SU-DHL-6 (cell line): ENCODE measurements around the gene NEURL2.
"Not testable (repeated sequence)": the region's sequence is repeated elsewhere in the genome, so short reads cannot be mapped to it uniquely, and the experiment has no call there.

ENCODE experiments used
- H2AFZ ChIP-seq: fragments of 200-600 bp; sonication (generic); 2 replicates; pipeline ENCODE4 v1.6.1; 2014; ENCODE audit warnings: low read depth, mild to moderate bottlenecking, moderate library complexity, mixed read lengths, antibody characterized with exemption, low read length; ENCODE audit not compliant: severe bottlenecking
- H3F3A ChIP-seq: fragments of 200-600 bp; shearing (Covaris generic); 2 replicates; pipeline ENCODE4 v1.6.0; 2016; ENCODE audit warnings: antibody characterized with exemption, mild to moderate bottlenecking; ENCODE audit not compliant: insufficient read depth
- H3K27ac ChIP-seq: fragments of 200-600 bp; sonication (generic); 2 replicates; pipeline ENCODE4 v1.5.1; 2016; ENCODE audit warnings: low read depth, mild to moderate bottlenecking, low read length, moderate library complexity, mixed read lengths
- H3K27me3 ChIP-seq: fragments of 200-600 bp; sonication (generic), shearing (Covaris generic); 2 replicates; pipeline ENCODE4 v1.6.0; 2014; ENCODE audit warnings: mild to moderate bottlenecking, low read length
- H3K36me3 ChIP-seq: fragments of 200-600 bp; sonication (generic); 2 replicates; pipeline ENCODE4 v1.6.1; 2014; ENCODE audit warnings: mild to moderate bottlenecking, low read length, mixed read lengths
- H3K4me2 ChIP-seq: fragments of 300-600, 200-600 bp; shearing (Covaris generic), sonication (generic); 2 replicates; pipeline ENCODE4 v1.6.0; 2014; ENCODE audit warnings: low read length, low read depth, mild to moderate bottlenecking; ENCODE audit not compliant: poor library complexity, severe bottlenecking
- H3K4me3 ChIP-seq: fragments of 200-600 bp; sonication (generic); 2 replicates; pipeline ENCODE4 v1.5.1; 2014; ENCODE audit warnings: antibody characterized with exemption, low read length, mild to moderate bottlenecking, mixed read lengths; ENCODE audit not compliant: insufficient read depth, poor library complexity, severe bottlenecking
- H3K79me2 ChIP-seq: fragments of 200-600 bp; sonication (generic); 2 replicates; pipeline ENCODE4 v1.6.1; 2014; ENCODE audit warnings: mild to moderate bottlenecking, low read length, moderate library complexity; ENCODE audit not compliant: insufficient read depth
- H3K9ac ChIP-seq: fragments of 200-600 bp; sonication (generic); 2 replicates; pipeline ENCODE4 v1.7.0; 2014; ENCODE audit warnings: mild to moderate bottlenecking, low read length
- H3K9me2 ChIP-seq: fragments of 200-600 bp; sonication (generic); replicated peaks from 2 replicates; pipeline ENCODE4 v1.6.1; 2014; ENCODE audit warnings: low read length; ENCODE audit not compliant: insufficient read depth
- H3K9me3 ChIP-seq: fragments of 200-600 bp; sonication (generic); 2 replicates; pipeline ENCODE4 v1.6.1; 2014; ENCODE audit warnings: low read length, mixed read lengths; ENCODE audit not compliant: insufficient read depth
- H4K20me1 ChIP-seq: fragments of 200-600 bp; sonication (generic); 2 replicates; pipeline ENCODE4 v1.6.1; 2014; ENCODE audit warnings: low read depth, mild to moderate bottlenecking, antibody characterized with exemption, low read length, moderate library complexity, mixed read lengths
- CTCF ChIP-seq: fragments of 200-600 bp; sonication (generic); IDR thresholded peaks from one replicate; pipeline ENCODE4 v1.5.1; 2017; ENCODE audit warnings: antibody characterized with exemption, mild to moderate bottlenecking, low read length, moderate library complexity; ENCODE audit not compliant: insufficient read depth, poor library complexity, severe bottlenecking
- EZH2phosphoT487 ChIP-seq: fragments of 200-600 bp; sonication (generic), shearing (Covaris generic); conservative IDR thresholded peaks from 2 replicates; pipeline ENCODE4 v1.6.1; 2018; ENCODE audit warnings: mild to moderate bottlenecking, antibody characterized with exemption, low read length, moderate library complexity, mixed read lengths

Gene NEURL2

GRCh38 chr20:45905505-45906079 is 14.6 kb upstream of the NEURL2 start:
- no peak overlapping the region for H2AFZ ChIP-seq
- no peak overlapping the region for H3K27ac ChIP-seq
- TF ChIP-seq EZH2phosphoT487 (no peak), CTCF (no peak)
- H3K9me3 ChIP-seq, result no peaks in the 10 kb centered on the region
- H3K9ac ChIP-seq, result no peak overlapping the region
- no peaks in the 10 kb centered on the region for H3K9me2 ChIP-seq
- no peak overlapping the region for H3K4me3 ChIP-seq
- H4K20me1 ChIP-seq, result no peaks in the 10 kb centered on the region
- no peaks in the 10 kb centered on the region for H3K79me2 ChIP-seq
- H3F3A ChIP-seq, result no peaks in the 10 kb centered on the region
- no peaks in the 10 kb centered on the region for H3K27me3 ChIP-seq
- no peak overlapping the region for H3K4me2 ChIP-seq
- no peaks in the 10 kb centered on the region for H3K36me3 ChIP-seq

- no peak overlapping the region for H2AFZ ChIP-seq
- TF ChIP-seq EZH2phosphoT487 (no peak), CTCF (no peak)
- H3F3A ChIP-seq, result no peaks in the 10 kb centered on the region
- H3K9me2 ChIP-seq, result no peaks in the 10 kb centered on the region
- no peak overlapping the region for H3K4me3 ChIP-seq
- no peak overlapping the region for H3K4me2 ChIP-seq
- H3K9ac ChIP-seq, result no peak overlapping the region
- H3K9me3 ChIP-seq, result no peaks in the 10 kb centered on the region
- H4K20me1 ChIP-seq, result no peaks in the 10 kb centered on the region
- H3K27me3 ChIP-seq, result no peaks in the 10 kb centered on the region
- no peaks in the 10 kb centered on the region for H3K79me2 ChIP-seq
- H3K27ac ChIP-seq, result no peak overlapping the region
- no peaks in the 10 kb centered on the region for H3K36me3 ChIP-seq
These were observed 13.8 kb upstream of the NEURL2 start for GRCh38 chr20:45904583-45905504.

- Histone ChIP-seq H3F3A (no peaks in the 10 kb centered on the region), H3K9ac (no peak overlapping the region)
These were observed 11.2 kb upstream of the NEURL2 start for GRCh38 chr20:45902199-45902701.

GRCh38 chr20:45901332-45901731 is 10.3 kb upstream of the NEURL2 start:
- H2AFZ ChIP-seq, H3K36me3 ChIP-seq, H3K27me3 ChIP-seq, H4K20me1 ChIP-seq, H3K79me2 ChIP-seq, H3K4me2 ChIP-seq, H3K4me3 ChIP-seq, H3K9me3 ChIP-seq, H3K27ac ChIP-seq, H3F3A ChIP-seq, H3K9ac ChIP-seq, H3K9me2 ChIP-seq: not testable (repeated sequence)

More at GRCh38 chr20:45902199-45902701, 11.2 kb upstream of the NEURL2 start:
- TF ChIP-seq CTCF (no peak), EZH2phosphoT487 (no peak)
- Histone ChIP-seq H3K79me2 (no peaks in the 10 kb centered on the region), H3K9me3 (no peaks in the 10 kb centered on the region), H3K4me2 (no peak overlapping the region), H3K27ac (no peak overlapping the region), H2AFZ (no peak overlapping the region), H4K20me1 (no peaks in the 10 kb centered on the region), H3K36me3 (no peaks in the 10 kb centered on the region), H3K9me2 (no peaks in the 10 kb centered on the region), H3K4me3 (no peak overlapping the region), H3K27me3 (no peaks in the 10 kb centered on the region)
